Measurements from ENCODE around the gene WBP4. TPM values are rescaled to one million over a fixed set of nuclear protein-coding genes. Genes with fewer than 3 reads are reported as not detected.

Gene WBP4
- total and polyA plus RNA-seq, 2 of the 13 experiments (the other 11 are each of a cell fraction or from before 2014, with no cell fraction given), result 6.7 to 11.7 TPM

GRCh38 chr13:41060082-41060723 is 1.1 kb upstream of the WBP4 start (continued):
- TF ChIP-seq MYC (CRISPR knock-in tag; IDR thresholded peaks at IDR 0.05; ENCODE audit: borderline replicate concordance) (peak; percentile 39; the same call in 1 of the 2 replicates), ZNF879 (CRISPR knock-in tag; IDR thresholded peaks at IDR 0.05) (no peak), CREB3 (CRISPR knock-in tag; IDR thresholded peaks at IDR 0.05) (no peak), ISL2 (CRISPR knock-in tag; IDR thresholded peaks at IDR 0.05) (no peak), ZNF543 (CRISPR knock-in tag; IDR thresholded peaks at IDR 0.05) (peak; percentile 46; the same call in 1 of the 2 replicates), ZFP41 (CRISPR knock-in tag; IDR thresholded peaks at IDR 0.05; ENCODE audit: borderline replicate concordance) (no peak), ZBTB8A (CRISPR knock-in tag; IDR thresholded peaks at IDR 0.05; ENCODE audit: borderline replicate concordance, low read depth) (no peak), ZNF367 (CRISPR knock-in tag; IDR thresholded peaks at IDR 0.05; ENCODE audit: borderline replicate concordance) (no peak), SMAD9 (CRISPR knock-in tag; IDR thresholded peaks at IDR 0.05) (no peak), ATAD3A (CRISPR knock-in tag; IDR thresholded peaks at IDR 0.05) (no peak), HCFC1 (IDR thresholded peaks at IDR 0.05; ENCODE audit: low read depth, low read length) (no peak), CCAR2 (optimal IDR thresholded peaks at IDR 0.05; ENCODE audit: low read depth, low read length) (no peak), ZFYVE20 (CRISPR knock-in tag; IDR thresholded peaks at IDR 0.05; ENCODE audit: borderline replicate concordance, low read depth) (no peak), GTF3A (CRISPR knock-in tag; conservative IDR thresholded peaks at IDR 0.05) (no peak; the same call in 1 of the 2 replicates), ZNF674 (CRISPR knock-in tag; IDR thresholded peaks at IDR 0.05; ENCODE audit: low read depth) (no peak), BHLHE40 (IDR thresholded peaks at IDR 0.05; ENCODE audit: low read length) (no peak), PRDM4 (CRISPR knock-in tag; IDR thresholded peaks at IDR 0.05; ENCODE audit: borderline replicate concordance) (no peak), TAF1 (CRISPR knock-in tag; IDR thresholded peaks at IDR 0.05) (peak; percentile 79), DRAP1 (CRISPR knock-in tag; IDR thresholded peaks at IDR 0.05) (peak; percentile 73; the same call in 1 of the 2 replicates), GLI4 (CRISPR knock-in tag; IDR thresholded peaks at IDR 0.05; ENCODE audit: borderline replicate concordance) (no peak), ZNF878 (CRISPR knock-in tag; IDR thresholded peaks at IDR 0.05) (0 out of 2 replicates have a peak, but pooled peaks have one; percentile 7), GATAD1 (CRISPR knock-in tag; IDR thresholded peaks at IDR 0.05) (peak; percentile 54; the same call in 1 of the 2 replicates), FUBP1 (CRISPR knock-in tag; IDR thresholded peaks at IDR 0.05; ENCODE audit: borderline replicate concordance) (no peak), ZNF468 (CRISPR knock-in tag; IDR thresholded peaks at IDR 0.05) (no peak), CERS6 (CRISPR knock-in tag; IDR thresholded peaks at IDR 0.05) (no peak)

All from HepG2 (cell line).